NCI-H146 treated with DMSO at 0.1 percent for 48 hours (cell line): ENCODE measurements around the gene GGNBP2.

Experiments
- DNase-seq: peaks from one replicate; lab custom pipeline; 2025; ENCODE audit not compliant: unreplicated experiment; lab: John Stamatoyannopoulos, UW

GGNBP2 gene

DNA sequence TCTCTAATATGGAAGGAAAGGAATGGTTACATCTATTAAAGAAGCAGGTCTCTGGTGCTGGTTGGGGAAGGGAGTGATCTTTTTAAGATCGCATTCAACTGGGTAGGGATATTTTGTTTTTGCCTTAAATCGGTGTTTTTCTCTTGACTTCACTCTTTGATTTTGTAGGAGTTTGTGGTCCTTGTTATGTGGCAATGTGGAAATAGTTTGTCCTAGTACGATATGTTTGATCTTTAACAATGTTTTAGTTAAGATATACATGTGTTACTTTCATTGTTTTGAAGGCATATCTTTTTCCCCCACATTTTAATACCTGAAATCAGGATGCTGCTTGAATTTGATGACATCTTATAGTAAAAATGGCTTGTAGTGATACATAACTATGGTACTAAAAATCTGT is 8.7 kb downstream of the GGNBP2 start:
- no peak for DNase-seq

DNA sequence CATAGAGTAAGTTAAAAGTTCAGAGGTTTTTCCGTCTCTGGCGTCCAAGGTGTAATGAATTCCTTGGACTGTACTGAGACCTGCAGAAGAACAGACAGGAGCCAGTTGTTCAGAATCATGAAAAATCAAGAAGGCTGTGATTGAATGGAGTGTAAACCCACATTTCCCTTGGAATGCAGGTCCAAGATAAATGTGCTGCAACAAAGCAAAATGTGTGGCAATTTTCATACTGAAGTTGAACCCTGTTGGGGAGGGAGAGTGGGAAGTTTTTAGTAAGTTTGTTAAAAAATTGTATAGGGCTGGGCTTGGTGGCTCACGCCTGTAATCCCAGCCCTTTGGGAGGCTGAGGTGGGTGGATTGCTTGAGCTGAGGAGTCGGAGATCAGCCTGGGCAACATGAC is 21.4 kb downstream of the GGNBP2 start:
- no peak for DNase-seq

- no peak for DNase-seq
Measured at GRCh38 chr17:36575028-36575427, 30.3 kb downstream of the GGNBP2 start.

DNA sequence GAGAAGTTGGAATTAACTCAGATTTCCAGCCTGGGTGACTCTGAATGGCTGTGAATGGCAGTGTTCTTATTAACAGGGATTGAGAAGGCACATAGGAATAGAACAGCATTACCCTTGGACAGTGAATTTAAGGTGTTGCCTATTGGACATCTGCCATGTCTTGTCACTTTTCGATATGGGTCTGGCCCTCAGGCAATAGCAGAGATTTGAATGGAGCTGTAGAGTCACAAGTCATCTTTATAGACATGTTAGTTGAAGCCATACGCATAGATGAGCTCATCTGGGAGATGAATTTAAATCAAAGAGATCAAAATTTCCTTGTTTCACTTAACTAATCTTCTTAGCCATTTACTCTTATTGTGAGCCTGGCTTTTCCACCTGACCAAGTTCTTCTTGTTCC is 32.1 kb downstream of the GGNBP2 start:
- DNase-seq, result no peak

- DNase-seq, result no peak
Measured at GRCh38 chr17:36578671-36579070, 34.0 kb downstream of the GGNBP2 start.

DNA sequence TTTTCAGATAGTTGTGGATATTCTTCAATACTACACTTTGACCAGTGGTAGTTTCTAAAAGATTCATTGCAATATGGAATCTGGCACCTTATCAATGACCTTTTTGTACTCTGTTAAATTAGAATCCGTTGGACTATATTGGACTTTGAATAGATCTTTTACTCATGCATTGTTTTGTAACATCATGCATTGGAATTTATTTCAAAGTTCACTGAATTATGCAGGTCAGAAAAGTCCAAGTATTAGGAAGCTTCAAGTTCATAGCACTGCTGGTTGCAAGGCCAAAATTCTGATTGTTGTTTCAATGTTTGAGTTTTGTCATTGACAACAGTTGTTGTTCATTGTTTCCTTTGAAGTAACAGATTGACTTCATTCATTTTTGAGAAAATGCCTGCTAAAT is 39.1 kb downstream of the GGNBP2 start:
- DNase-seq, result no peak

- DNase-seq, result no peak
Measured at GRCh38 chr17:36586138-36586537, 41.4 kb downstream of the GGNBP2 start.

DNA sequence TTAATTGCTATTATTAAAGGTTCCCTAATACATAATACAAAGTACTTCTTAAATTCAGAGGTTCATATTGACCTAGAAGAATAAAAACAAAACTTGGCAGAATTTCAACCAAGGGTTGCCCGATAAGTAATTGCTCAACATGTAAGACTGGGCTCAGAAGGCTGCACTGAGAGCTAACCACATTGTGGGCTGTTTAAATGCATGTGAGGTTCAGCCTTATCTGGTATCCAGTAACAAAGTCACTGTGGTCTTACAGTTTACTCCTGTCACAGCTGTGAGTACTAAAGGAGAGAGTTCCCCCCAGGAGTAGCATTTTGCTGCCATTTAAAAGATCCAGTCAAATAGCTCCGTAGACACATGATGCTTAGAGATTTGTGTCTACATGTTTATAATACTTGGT is 45.4 kb downstream of the GGNBP2 start:
- no peak for DNase-seq

DNA sequence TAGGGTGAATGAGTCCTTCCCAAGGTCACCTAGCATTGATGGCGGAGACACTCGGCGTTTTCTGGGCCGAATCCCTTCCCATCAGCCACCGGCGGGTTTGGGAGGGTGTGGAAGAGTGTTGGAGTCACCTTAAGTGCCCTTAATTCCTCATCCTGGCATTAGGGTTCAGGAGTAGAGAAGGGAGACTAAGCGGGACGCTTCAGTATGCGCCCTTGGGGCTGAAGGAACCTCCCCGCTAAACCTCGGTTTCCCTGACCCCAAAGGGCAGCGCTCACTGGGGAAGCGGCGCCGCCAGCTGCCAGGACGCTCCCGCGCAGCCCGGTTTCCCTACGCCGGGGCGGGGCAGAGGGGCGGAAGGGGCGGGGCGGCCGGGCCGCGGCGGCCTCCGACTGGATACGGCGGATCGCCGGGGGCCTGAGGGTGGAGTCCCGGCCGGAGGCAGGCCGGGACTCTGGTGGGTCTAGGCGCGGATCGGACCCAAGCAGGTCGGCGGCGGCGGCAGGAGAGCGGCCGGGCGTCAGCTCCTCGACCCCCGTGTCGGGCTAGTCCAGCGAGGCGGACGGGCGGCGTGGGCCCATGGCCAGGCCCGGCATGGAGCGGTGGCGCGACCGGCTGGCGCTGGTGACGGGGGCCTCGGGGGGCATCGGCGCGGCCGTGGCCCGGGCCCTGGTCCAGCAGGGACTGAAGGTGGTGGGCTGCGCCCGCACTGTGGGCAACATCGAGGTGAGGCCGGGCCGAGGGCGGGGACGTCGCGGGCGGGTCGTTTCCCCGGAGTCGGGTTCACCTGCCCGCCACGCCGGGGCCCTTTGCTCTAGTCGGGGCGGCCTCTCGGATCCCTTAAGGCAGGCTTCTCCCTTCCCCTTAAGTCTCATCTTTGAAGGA is 47.0 kb downstream of the GGNBP2 start, which contains the start of gene DHRS11:
Gene DHRS11, plus strand, starts transcription at position 446 of the 882 bp plus-strand sequence. Its CDS starts 131 bp downstream, at position 577.
- peak; percentile 41 for DNase-seq

DNA sequence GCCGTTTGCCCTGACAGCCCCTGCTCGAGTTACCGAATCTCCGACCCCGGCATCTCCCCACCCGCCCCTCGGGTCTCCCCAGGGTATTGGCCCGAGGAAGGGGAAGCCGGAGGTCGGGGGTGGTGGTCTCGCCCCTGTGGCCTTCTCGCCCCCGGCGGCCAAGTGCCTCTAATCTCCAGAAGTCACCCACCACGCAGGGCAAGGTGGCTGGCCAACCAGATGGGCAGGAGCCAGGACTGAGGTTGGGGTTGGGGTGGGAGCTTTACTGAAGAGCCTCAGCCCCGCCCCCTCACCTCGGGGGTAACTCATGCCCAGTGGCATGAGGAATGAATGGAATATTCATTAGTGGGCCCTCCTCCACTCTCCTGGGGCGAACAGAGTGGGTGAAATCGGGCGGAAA is 47.6 kb downstream of the GGNBP2 start:
- DNase-seq, result no peak

DNA sequence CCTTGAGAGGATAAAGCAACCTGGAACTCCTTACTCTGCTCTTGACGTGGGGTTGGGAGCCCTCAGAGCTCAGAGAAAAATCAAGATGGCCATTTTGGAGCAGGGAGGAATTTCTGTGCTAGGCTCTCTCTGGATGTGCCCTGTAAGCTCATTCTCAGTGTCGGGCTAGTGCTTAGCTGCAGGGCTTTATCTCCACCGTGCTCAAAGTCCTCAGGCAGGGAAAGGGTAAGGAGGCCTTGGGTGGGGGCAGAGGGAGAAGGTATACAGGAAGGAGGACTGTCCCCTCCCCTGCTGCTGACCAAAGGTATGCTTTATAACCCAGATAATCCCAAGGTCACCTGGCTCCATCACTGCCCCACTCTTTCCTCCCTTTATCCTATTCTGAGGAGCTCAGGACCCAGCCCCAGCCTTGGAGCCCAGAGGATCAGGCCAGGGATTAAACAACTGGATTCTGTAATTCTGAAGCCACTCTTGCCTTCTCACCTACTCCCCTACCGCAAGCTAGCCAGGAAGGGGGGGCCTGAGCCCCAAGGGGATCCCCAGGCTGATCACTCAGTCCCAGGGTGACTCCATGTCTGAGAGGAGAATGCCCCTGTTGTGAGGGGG is 48.1 kb downstream of the GGNBP2 start:
- no peak for DNase-seq

DNA sequence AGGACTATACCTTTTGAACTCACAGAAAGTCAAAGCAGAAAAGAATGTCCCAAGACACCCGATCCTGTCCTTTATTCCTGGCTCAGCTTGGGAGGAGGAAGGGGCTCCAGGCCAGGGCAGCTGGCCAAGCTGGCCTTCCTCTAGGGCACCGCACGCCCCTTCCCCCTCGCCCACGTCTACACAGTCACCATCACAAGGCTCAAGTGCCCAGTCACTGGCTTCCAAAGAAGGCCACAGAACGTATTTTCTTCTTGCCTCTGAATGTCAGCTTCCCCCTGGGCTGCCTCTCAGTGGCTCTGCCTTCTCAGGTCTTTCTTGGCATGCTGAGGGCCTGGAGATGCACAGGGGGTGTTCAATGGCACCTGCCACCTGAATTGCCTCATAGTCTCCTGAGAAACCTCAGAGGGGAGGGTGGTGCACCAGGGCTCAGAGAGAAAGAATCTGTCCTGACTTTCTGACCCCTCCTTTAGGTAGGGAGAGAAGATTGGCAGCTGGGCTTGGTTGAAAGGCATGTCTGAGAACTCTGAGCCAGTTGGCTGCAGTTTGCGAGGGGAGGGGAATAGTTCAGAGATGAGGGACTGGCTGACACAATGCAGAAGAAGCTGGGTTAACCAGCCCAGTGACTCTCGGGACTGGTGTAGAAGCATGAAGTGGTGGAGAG is 49.1 kb downstream of the GGNBP2 start:
- DNase-seq, result no peak

DNA sequence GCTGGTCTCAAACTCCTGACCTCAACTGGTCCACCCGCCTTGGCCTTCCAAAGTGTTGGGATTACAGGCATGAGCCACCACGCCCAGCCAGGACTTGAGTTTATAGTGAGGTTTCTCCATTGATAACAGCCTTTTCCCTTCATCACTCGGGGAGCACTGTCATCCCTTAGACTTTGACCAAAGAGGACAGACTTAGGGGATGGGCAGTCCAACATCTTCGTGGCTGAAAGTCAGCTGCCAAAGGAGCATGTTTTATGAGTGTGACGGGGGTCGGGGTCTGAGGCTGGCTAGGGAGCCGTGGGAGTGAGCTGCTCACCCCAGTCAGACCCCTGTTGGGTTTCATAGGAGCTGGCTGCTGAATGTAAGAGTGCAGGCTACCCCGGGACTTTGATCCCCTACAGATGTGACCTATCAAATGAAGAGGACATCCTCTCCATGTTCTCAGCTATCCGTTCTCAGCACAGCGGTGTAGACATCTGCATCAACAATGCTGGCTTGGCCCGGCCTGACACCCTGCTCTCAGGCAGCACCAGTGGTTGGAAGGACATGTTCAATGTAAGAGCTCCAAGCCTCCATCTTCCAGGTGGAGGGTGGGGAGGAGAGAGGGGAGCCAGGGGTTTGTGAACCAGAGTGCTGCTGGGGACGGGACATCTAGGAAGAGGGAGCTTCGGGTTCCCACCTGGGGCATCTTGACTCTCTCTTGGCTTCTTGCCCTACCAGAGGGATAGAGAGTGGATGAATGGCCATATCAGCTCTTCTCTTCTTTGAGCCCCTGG is 50.1 kb downstream of the GGNBP2 start:
- no peak for DNase-seq

DNA sequence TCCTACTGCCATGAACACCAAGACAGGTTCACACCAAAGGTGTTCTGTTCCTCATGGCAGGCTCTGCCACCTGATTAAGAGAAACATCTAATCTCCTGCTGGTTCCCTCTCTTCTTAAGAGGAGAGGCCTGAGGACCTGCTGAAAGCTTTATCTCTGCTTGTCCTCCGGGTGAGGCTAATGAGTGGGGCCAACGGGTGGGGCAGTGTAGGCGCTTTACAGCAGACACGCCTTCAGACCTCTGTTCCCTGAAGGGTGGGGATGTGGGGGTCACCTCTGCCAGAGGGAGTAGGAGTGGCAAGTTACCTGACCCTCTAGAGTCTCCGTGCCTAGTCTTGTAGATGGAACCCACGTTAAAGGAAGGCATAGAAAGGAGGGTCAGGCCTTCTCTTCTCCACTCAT is 52.5 kb downstream of the GGNBP2 start:
- DNase-seq, result no peak

DNA sequence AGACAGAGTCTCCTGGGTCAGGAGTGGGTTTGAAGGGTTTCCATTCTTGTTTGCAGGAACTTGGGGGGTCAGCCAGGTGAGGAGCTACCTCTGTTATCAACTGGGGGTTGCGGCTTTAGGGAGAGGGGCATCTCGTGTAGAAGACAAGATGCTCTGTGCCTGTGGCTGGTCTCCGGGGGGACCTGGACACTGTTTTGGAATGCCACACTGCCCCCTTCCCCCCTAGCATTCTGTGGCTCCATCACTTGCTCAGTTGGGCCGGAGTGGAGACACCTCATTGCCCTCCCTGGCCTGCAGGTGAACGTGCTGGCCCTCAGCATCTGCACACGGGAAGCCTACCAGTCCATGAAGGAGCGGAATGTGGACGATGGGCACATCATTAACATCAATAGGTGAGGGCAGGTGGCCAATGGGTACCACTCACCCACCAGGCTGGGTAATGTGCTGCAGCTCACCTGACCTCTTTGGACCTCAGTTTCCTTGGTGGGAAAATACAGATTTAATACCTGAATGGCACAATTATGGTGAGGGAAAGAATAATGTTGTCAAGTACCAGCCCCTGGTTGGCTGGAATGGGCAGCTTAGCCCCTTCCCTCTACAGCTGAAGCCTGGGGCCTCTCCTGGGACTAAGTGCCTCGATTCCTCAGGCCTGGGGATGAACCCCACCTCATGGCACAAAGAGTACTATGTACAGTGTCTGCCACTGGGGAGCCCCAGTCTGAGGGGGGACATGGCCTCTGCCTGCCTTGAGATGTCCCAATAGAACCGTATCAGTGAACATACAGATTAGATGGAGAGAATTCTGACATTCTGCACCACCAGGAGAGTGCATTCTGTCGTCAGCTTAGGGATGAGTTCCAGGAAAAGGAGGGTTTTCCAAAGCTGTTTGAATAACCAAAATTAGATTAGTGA is 53.4 kb downstream of the GGNBP2 start:
- DNase-seq, result no peak

- DNase-seq, result no peak
Measured at GRCh38 chr17:36598951-36599401, 54.3 kb downstream of the GGNBP2 start.

- DNase-seq, result no peak
Measured at GRCh38 chr17:36599546-36600250, 55.0 kb downstream of the GGNBP2 start.

- DNase-seq, result no peak
Measured at GRCh38 chr17:36600465-36600864, 55.7 kb downstream of the GGNBP2 start.

DNA sequence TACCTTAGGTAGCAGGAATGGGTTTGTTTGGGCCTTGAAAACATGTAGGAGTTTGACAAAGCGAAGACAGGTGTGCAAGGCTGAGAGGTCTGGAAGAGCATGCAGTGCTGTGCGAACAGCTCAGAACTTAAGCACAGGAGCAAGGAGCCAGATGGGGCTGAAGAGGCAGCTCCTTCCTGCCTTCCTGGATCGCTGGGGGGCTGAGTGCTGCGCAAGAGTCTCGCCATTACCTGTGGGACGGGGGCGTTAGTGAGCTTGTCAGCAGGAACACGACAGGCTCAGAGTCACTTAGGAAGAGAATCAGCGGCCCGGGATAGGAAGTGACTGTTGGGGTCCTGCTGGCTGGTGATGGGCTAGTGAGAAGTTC is 56.2 kb downstream of the GGNBP2 start:
- DNase-seq, result no peak
